HEK293 (cell line): ENCODE data around the gene PDE4B.

ENCODE experiments used
- CTCF ChIP-seq: fragments of 450-650 bp; formaldehyde crosslinking; IDR thresholded peaks from 2 replicates; pipeline ENCODE4 v1.5.1; 2016; ENCODE audit warnings: missing biosample characterization, missing genetic modification characterization
- HOXA7 ChIP-seq: sonication (generic); formaldehyde crosslinking; IDR thresholded peaks from 2 replicates; pipeline ENCODE4 v1.8.1; 2022; ENCODE audit warnings: missing genetic modification reagents, borderline replicate concordance
- MYNN ChIP-seq: fragments of 450-650 bp; formaldehyde crosslinking; IDR thresholded peaks from 2 replicates; pipeline ENCODE4 v1.5.1; 2016; ENCODE audit warnings: missing biosample characterization, missing genetic modification characterization, borderline replicate concordance
- REST ChIP-seq: fragments of 450-650 bp; formaldehyde crosslinking; IDR thresholded peaks from 2 replicates; pipeline ENCODE4 v1.5.1; 2016; ENCODE audit warnings: missing biosample characterization, missing genetic modification characterization
- ZBTB1 ChIP-seq: fragments of 450-650 bp; formaldehyde crosslinking; IDR thresholded peaks from 2 replicates; pipeline ENCODE4 v1.5.1; 2016; ENCODE audit warnings: missing biosample characterization, missing genetic modification characterization
- ZNF16 ChIP-seq: fragments of 450-650 bp; formaldehyde crosslinking; IDR thresholded peaks from 2 replicates; pipeline ENCODE4 v1.5.1; 2016; ENCODE audit warnings: low read depth, missing biosample characterization, missing genetic modification characterization
- ZNF239 ChIP-seq: fragments of 450-650 bp; formaldehyde crosslinking; IDR thresholded peaks from 2 replicates; pipeline ENCODE4 v1.5.1; 2016; ENCODE audit warnings: missing biosample characterization, missing genetic modification characterization
- ZNF404 ChIP-seq: fragments of 450-650 bp; formaldehyde crosslinking; IDR thresholded peaks from 2 replicates; pipeline ENCODE4 v1.5.1; 2017; ENCODE audit warnings: missing biosample characterization, missing genetic modification characterization
- ZNF837 ChIP-seq: fragments of 450-650 bp; formaldehyde crosslinking; IDR thresholded peaks from 2 replicates; pipeline ENCODE4 v1.5.1; 2016; ENCODE audit warnings: missing biosample characterization, missing genetic modification characterization
- ZSCAN23 ChIP-seq: fragments of 450-650 bp; formaldehyde crosslinking; IDR thresholded peaks from 2 replicates; pipeline ENCODE4 v1.5.1; 2016; ENCODE audit warnings: missing biosample characterization, missing genetic modification characterization

- TF ChIP-seq ZNF837 (no peak), ZSCAN23 (tag by site-specific recombination) (no peak), CTCF (tag by site-specific recombination) (no peak), ZNF404 (tag by site-specific recombination) (no peak), HOXA7 (no peak), ZNF239 (tag by site-specific recombination) (no peak), ZBTB1 (no peak), MYNN (tag by site-specific recombination) (no peak), ZNF16 (no peak), REST (tag by site-specific recombination) (no peak)
Measured at GRCh38 chr1:66013371-66013770, 220.7 kb downstream of the PDE4B start.
